Measurements from ENCODE around the gene ARMCX2.

GRCh38 chrX:101605728-101606127, 53.9 kb downstream of the ARMCX2 start:
- no peak for TF ChIP-seq NFRKB (IDR thresholded peaks at IDR 0.05)
- TF ChIP-seq BHLHE40 (IDR thresholded peaks at IDR 0.05; ENCODE audit: borderline replicate concordance) = no peak
- TF ChIP-seq SUZ12 (IDR thresholded peaks at IDR 0.05) = no peak
- no peak for TF ChIP-seq CTBP1 (IDR thresholded peaks at IDR 0.05; ENCODE audit: borderline replicate concordance)
- TF ChIP-seq FOXK2 (IDR thresholded peaks at IDR 0.05) = no peak
- TF ChIP-seq SP1 (IDR thresholded peaks at IDR 0.05) = no peak
- no peak for TF ChIP-seq PKNOX1 (IDR thresholded peaks at IDR 0.05)
- no peak for TF ChIP-seq FOXM1 (IDR thresholded peaks at IDR 0.05; ENCODE audit: borderline replicate concordance)
- TF ChIP-seq HDGF (IDR thresholded peaks at IDR 0.05; ENCODE audit: borderline replicate concordance) = no peak
- no peak for TF ChIP-seq TARDBP (IDR thresholded peaks at IDR 0.05)
- no peak for TF ChIP-seq ELF4 (IDR thresholded peaks at IDR 0.05)
- no peak for TF ChIP-seq L3MBTL2 (conservative IDR thresholded peaks at IDR 0.05)
- TF ChIP-seq ARNT (IDR thresholded peaks at IDR 0.05) = no peak
- no peak for TF ChIP-seq ZNF384 (IDR thresholded peaks at IDR 0.05)
